H1 (cell line): ENCODE measurements around the gene ENTREP3.

Experiments used
- BRCA1 ChIP-seq: IDR thresholded peaks from 2 replicates; pipeline ENCODE4 v1.6.1; 2012; ENCODE audit warnings: low read depth, low read length, improper control_type of control experiment
- CBX8 ChIP-seq: fragments of 300-800, 300-1000 bp; sonication (generic); IDR thresholded peaks from 2 replicates; pipeline ENCODE4 v1.7.1; 2016; ENCODE audit warnings: low read depth, low read length, borderline replicate concordance
- CTCF ChIP-seq, 3 experiments: IDR thresholded peaks; 1 replicate in 2 of 3; 2 replicates in 1 of 3; pipeline versions ENCODE4 v1.5.1 to v1.6.1; 2011; ENCODE audit warnings: low read length in 3 of 3, mild to moderate bottlenecking in 3 of 3, inconsistent platforms in 2 of 3, low read depth in 1 of 3, moderate library complexity in 1 of 3; ENCODE audit not compliant: insufficient read depth in 1 of 3; ENCODE audit errors: control extremely low read depth in 1 of 3
- EP300 ChIP-seq, 2 experiments: IDR thresholded peaks; 1 replicate in 1 of 2; 2 replicates in 1 of 2; pipeline ENCODE4 v1.6.1; 2011 to 2012; ENCODE audit warnings: low read depth in 2 of 2, low read length in 2 of 2, mild to moderate bottlenecking in 2 of 2, borderline replicate concordance in 1 of 2, inconsistent platforms in 1 of 2, moderate library complexity in 1 of 2
- EZH2 ChIP-seq: fragments of 200-600 bp; sonication (generic); IDR thresholded peaks from 2 replicates; pipeline ENCODE4 v1.7.1; 2012; ENCODE audit warnings: low read depth, mild to moderate bottlenecking, moderate library complexity, low read length, inconsistent platforms; ENCODE audit not compliant: severe bottlenecking
- FOSL1 ChIP-seq: IDR thresholded peaks from 2 replicates; pipeline ENCODE4 v1.6.1; 2011; ENCODE audit warnings: mild to moderate bottlenecking, low read depth, low read length, moderate library complexity; ENCODE audit not compliant: insufficient read depth
- GABPA ChIP-seq: IDR thresholded peaks from 2 replicates; pipeline ENCODE4 v1.6.1; 2011; ENCODE audit warnings: mild to moderate bottlenecking, low read length, moderate library complexity, borderline replicate concordance; ENCODE audit not compliant: insufficient read depth
- GTF2F1 ChIP-seq: IDR thresholded peaks from 2 replicates; pipeline ENCODE4 v1.6.1; 2012; ENCODE audit warnings: low read depth, low read length, improper control_type of control experiment, borderline replicate concordance
- POLR2A ChIP-seq, 2 experiments: IDR thresholded peaks; 1 replicate in 1 of 2; 2 replicates in 1 of 2; pipeline ENCODE4 v1.6.1; 2011; ENCODE audit warnings: low read depth in 2 of 2, low read length in 2 of 2, mild to moderate bottlenecking in 2 of 2; ENCODE audit errors: control extremely low read depth in 1 of 2
- POLR2AphosphoS5 ChIP-seq: IDR thresholded peaks from 2 replicates; pipeline ENCODE4 v1.6.1; 2011; ENCODE audit warnings: low read depth, low read length
- RAD21 ChIP-seq, 2 experiments: IDR thresholded peaks in 1 of 2; conservative IDR thresholded peaks in 1 of 2; 2 replicates each; pipeline ENCODE4 v1.6.1; 2011; ENCODE audit warnings: low read depth in 2 of 2, low read length in 2 of 2, improper control_type of control experiment in 1 of 2, inconsistent platforms in 1 of 2, mild to moderate bottlenecking in 1 of 2, moderate library complexity in 1 of 2
- RFX5 ChIP-seq: IDR thresholded peaks from 2 replicates; pipeline ENCODE4 v1.6.1; 2011; ENCODE audit warnings: low read depth, low read length, improper control_type of control experiment, borderline replicate concordance
- RXRA ChIP-seq: IDR thresholded peaks from 2 replicates; pipeline ENCODE4 v1.6.1; 2011; ENCODE audit warnings: low read depth, mild to moderate bottlenecking, low read length, moderate library complexity; ENCODE audit not compliant: insufficient read depth
- TAF1 ChIP-seq: IDR thresholded peaks from 2 replicates; pipeline ENCODE4 v1.6.1; 2011; ENCODE audit warnings: mild to moderate bottlenecking, low read depth, low read length

- TF ChIP-seq POLR2A (IDR thresholded peaks at IDR 0.05; ENCODE audit: control extremely low read depth in 1 of 2, low read depth in 2 of 2, low read length in 2 of 2) (no peak), CTCF (IDR thresholded peaks at IDR 0.05; ENCODE audit: control extremely low read depth in 1 of 3, insufficient read depth in 1 of 3, low read depth in 1 of 3, low read length in 3 of 3) (no peak), GTF2F1 (no peak), EP300 (IDR thresholded peaks at IDR 0.05; ENCODE audit: borderline replicate concordance in 1 of 2, low read depth in 2 of 2, low read length in 2 of 2) (no peak), TAF1 (no peak), RFX5 (no peak), EZH2 (no peak), RXRA (no peak), FOSL1 (no peak), BRCA1 (no peak), CBX8 (no peak), GABPA (no peak), RAD21 (IDR thresholded peaks at IDR 0.05 in 1 of 2, conservative IDR thresholded peaks at IDR 0.05 in 1 of 2; ENCODE audit: low read depth in 2 of 2, low read length in 2 of 2) (no peak), POLR2AphosphoS5 (no peak)
These were observed 44.8 kb downstream of the ENTREP3 start for GRCh38 chr1:155210314-155211104.
